IPS DF 4.7 (cell line): ENCODE measurements around the gene CCDC89.
A peak's percentile ranks its signal among the peaks of the same experiment; 100 is the strongest.
"Not testable (repeated sequence)": the region's sequence is repeated elsewhere in the genome, so short reads cannot be mapped to it uniquely, and the experiment has no call there.

Experiments used
- DNase-seq: peaks from one replicate; pipeline ENCODE4 v3.0.0-alpha.2; 2013; ENCODE audit warnings: low spot score; ENCODE audit errors: extremely low read depth

The CCDC89 gene

DNA sequence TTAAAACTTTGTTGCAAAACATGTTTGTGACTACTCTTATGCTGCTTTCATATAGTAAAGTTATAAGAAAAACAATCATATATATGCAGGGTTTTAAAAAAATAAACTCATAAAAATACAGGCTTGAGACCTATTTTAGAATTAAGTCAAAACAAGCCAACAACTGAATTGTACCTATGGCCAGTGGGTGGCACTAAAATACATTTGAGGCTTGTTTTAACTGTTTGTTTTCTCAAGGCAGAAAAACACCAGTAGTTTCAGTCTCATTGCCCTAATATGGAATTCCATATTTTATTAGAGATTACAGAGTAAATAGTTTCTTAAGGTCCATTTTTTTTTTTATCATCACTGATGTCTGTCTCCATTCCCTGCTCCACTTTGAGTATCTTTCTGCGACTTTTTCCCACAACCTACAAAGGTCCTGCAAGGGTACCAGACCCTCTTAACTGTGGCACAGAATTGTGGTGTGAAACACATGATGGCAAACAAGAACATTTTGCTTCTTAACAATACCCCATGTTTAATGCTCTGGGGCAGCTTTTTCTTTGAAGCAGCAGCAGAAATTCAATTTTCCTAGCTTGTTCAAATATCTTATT lies 8.5 kb upstream of the CCDC89 start:
- DNase-seq = no peak

DNA sequence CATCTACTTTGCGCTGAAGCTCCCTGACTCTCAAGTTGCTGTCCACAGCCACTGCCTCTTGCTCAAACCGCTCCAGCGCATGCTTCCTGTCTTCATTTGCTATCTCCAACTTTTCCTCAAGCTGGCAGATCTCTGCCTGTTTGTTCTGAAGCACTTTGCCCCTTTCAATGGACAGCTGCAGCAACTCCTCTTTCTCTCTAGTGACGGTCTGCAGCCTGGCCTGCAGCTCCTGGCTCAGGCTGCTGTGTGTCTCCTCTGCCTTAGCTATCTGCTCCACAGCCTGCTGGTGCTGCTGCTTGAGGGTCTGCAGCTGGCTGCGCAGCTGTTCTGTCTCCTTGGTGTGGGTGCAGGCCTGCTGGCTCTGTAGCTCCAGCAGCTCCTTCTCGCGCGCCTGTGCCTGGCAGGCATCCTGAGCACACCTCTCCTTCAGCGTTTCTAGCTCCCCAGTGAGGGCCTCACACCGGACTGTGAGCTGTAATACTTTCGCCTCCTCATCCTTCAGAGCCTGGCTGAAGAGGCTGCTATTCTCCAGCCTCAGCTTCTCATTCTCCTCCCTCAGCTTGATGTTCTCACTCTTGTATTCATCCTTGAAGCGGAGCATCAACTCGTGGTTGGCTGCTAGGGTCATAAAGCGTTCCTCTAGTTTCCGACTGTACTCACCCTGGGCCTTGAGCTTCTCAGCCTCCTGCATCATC lies 723 bp downstream of the CCDC89 start:
- DNase-seq = no peak

DNA sequence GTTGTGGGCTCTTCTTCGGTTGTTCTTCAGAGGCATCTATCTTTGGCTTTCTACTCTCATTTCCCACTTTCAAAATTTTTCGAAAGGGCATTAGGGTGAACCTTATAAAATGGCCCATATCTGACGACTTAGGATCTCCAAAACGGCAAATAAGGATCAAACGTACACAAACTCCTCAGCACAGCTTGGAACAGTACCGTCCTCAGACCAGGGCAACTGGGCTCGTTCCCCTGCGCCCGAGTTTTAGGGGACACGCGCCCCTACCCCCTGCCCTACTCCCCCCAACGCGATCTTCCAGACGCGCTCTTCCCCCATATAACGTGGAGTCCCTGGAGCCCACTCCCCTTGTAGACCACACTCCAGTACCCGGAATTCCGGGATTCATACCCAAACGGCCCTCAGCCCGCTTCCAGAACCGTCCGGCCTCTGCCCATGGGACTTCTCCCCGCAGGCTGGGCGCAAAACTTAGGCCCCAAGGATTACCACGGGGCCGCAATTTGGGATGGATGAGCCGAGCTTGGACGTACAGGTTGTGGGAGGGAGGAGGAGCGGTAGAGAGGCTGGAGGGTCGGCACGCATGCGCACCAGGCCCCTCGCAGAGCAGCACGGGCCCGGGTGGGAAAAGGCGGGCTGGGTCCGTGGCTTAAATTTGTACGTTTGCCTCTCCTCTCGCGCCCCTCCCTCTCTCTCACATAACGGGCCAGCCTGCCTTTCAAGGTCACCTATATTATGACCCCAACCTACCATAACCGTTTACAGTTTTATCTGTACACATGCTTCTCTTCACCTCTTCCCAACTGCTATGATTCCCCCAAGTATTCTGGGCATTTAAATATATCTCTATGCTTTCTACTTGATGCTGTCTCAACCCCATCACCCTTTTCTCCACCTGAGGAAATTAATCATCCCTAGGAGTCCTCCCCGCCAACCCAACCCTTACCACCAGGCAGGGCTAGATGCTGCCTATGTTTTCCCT lies 3.4 kb downstream of the CCDC89 start:
- no peak for DNase-seq

DNA sequence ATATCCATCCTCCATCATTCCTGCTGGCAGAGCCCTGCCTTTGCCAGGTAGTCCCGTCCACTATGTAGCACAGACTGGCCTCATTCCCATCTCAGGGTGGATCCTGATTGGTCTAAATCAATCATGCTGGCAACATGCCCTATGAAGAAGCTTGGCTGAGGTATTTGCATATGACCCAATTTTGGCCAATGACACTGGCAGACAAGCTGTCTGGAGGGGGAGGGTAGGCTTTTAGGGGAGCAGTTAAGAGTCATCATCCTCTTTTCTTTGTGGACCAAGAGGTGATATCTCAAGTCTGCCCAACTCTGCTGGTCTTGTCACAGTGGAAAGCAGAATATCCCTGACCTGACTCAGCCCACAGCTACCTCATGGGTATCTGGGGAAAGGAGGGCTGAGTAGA lies 5.1 kb downstream of the CCDC89 start:
- DNase-seq = no peak

DNA sequence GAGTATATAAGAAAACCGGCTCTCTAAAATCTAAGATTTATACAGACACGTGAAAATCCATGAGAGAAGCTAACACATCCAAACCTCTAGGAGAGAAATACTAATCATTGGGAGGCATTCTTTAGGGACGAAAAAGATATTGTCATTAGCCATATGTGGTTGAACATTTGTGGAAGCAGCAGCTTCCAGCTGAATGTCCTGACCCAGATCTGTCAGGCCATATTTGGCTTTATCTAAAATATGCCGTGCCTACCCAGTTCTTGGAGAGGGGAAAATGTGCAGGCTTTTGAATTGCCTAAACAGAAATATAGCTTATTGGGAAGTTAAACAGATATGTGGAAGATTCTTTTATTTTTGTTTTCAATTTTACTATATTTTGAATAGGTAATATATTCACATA lies 6.4 kb downstream of the CCDC89 start:
- no peak for DNase-seq

DNA sequence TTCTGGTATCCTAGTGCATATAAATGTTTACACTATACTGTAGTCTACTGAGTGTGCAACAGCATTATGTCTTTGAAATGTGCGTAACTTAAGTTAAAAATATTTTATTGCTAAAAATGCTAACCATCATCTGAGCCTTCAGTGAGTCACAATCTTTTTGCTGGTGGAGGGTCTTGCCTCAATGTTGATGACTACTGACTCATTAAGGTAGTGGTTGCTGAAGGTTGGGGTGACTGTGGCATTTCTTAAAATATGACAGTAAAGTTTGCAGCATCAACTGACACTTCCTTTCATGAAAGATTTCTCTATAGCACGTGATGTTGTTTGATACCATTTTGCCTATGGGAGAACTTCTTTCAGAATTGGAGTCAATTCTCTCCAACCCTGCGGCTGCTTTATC lies 12.6 kb downstream of the CCDC89 start:
- DNase-seq = no peak

DNA sequence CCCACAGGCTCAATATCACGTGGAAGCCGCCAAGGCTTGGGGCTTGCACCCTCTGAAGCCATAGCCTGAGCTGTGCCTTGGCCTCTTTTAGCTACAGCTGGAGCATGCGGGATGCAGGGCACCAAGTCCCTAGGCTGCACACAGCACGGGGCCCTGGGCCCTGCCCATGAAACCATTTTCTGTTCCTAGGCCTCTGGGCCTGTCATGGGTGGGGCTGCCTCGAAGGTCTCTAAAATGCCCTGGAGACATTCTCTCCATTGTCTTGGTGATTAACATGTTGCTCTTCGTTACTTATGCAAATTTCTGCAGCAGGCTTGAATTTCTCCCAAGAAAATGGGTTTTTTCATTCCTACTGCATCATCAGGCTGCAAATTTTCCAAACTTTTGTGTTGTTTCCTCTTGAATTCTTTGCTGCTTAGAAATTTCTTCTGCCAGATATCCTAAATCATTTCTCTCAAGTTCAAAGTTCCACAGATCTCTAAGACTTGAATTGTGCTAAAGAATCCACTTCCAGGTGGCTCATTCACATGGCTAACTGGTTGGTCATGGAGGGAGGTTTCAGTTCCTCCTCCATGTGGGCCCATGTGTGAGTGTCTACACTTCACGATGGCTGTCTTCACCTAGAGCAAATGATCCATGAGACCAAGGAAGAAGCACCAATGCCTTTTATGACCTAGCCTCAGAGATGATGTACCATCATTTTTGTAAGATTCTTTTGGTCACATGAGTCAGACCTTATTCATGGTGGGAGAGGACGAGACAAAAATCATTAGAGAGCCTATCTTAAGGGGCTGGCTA lies 13.7 kb downstream of the CCDC89 start:
- no peak for DNase-seq

DNA sequence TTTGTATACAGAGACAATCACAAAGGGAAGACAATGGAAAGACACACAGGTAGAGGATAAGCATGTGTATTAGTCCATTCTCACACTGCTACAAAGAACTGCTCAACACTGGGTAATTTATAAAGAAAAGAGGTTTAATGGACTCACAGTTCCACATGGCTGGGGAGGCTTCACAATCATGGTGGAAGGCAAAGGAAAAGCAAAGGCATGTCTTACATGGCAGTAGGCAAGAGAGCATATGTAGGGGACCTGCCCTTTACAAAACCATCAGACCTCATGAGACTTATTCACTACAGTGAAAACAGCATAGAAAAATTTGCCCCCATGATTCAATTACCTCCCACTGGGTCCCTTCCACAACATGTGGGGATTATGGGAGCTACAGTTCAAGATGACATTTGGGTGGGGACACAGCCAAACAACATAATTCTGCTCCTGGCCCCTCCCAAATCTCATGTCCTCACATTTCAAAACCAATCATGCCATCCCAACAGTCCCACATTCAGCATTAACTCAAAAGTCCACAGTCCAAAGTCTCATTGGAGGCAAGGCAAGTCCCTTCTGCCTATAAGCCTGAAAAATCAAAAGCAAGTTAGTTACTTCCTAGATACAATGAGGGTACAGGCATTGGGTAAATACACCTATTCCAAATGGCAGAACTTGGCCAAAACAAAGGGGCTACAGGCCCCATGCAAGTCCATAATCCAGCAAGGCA lies 14.9 kb downstream of the CCDC89 start:
- not testable (repeated sequence) for DNase-seq

DNA sequence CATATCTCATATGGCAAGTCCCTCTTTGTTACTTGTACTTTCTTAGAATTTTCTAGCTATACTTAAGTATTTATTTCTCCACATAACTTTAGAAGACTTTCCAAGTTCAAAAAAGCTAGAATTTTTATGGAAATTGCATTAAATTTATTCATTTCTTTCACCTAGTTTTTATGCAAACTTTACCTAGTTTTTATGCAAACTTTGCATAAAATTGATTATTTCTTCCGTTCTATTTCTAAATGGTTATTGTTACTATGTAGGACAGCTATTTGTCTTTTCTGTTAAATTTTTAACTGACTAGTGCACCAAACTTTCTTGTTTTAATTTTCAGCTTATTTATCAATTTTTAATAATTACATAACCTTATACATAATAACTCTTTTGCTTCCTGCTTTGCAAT lies 17.8 kb downstream of the CCDC89 start:
- no peak for DNase-seq

DNA sequence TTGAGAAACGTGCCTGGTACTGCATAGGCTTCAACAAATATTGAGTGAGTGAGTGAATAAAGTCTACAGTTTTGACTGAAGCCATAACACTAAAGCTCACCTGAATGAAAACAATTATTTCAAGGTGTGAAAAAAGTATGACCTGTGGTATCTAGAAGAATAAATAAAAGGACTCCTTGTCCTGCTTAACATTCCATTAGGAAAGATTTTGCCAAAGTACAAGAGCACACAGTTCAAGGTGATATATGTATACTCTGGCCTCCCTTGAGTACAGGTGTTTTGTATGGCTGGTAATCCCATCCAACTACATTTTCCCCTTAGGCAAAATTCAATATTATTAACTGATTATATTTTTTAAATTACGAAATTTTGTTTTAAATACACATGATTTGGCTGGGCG lies 19.3 kb downstream of the CCDC89 start:
- no peak for DNase-seq

DNA sequence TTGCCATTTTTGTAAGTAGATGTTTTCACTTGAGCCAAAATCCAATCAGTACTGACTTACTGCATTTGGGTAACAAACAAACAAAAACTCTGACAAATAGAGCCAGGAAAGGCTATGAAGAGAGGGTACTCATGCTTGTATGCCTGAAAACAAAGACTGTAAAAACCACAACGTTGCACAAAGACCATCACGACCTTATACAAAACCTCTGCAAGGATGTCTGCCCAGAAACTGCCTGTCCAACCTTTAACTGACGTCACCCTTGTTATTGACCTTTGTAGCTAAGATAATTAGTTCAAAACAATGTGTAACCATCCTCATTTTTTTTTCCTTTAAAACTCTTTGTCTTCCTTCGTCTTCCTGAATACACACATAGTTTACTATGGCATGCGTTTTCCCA lies 20.3 kb downstream of the CCDC89 start:
- DNase-seq = no peak

DNA sequence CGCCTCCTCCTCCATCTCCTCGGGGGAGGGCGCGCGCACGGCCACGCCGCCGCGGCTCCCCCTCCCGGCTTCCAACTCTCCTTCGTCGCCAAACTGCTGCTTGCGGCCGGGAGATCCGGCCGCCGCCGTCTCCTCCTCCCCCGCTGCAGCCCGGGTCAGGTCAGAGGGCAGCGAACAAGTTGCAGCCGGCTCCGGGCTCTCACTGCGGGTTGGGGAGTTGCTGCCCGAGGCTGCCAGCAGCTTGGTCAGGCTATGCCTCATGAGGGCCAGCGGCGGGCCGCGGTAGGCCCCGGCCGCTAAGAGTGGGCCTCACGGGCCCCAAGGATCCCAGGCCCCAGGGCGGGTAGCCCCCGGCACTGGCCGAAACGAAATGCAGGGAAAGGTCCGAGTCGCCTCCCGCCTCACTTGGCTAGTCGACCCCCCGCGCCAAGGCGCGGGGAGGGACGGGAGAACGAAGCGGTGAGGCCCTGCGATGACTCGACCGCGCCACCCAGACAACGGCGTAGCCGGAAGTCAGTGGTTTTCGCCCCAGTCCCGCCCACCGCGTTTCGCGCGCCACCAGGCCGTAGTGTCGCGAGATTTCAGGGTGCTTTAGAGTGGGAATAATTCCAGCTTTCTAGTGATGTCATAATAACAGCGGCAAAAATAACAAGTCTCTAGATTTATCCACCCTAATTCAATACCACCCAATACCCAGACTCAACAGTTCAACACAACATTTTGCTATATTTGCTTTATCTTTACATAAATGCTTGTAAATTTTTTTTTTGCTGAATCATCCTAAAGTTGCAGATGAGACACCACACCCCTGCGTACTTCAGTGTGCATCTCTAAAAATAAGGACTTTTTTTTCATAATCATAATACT lies 21.1 kb downstream of the CCDC89 start, which contains the start of gene CREBZF:
CREBZF (minus strand) TSS at position 515 of the 867 bp plus-strand sequence; CDS start at position 261, 254 bp downstream.
- DNase-seq = peak; percentile 66

DNA sequence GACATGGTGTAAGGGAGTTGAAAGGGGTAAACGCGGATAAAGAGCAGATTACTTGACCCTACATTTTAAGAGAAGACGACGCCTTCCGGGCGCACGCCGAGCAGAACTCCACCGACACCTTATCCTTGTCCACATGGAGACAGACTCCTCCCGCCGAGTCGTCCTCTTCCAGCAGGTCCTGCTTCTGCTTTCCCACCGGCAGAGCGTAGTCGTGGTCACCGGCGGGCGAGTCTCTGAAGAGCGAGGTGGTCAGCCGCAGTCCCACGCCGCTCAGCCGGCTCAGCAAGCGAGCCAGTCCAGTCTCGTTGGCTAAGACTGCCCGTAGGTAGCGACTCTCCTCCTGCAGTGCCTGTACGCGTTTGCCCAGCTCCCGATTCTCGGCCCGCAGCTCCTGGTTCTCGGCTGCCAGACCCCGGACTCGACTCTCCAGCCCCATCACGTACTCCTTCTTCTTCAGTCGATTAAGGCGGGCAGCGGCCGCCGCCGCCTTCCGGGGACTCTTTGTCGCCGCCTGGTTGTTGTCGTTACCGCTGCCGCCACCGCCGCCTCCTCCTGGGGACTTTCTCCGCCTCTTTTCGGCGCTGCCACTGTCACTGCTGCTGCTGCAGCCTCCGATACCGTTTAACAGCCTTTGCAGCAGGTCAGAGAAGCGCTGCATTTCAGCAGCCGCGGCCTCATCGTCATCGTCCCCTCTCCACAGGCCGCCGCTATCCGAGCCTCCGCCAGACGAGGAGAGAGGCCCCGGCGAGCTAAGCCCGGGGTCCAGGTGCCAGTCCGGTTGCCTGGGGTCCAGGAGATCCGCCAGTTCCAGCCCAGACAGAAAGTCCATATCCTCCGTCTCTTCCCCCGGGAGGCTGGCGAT lies 22.0 kb downstream of the CCDC89 start:
- DNase-seq = no peak

DNA sequence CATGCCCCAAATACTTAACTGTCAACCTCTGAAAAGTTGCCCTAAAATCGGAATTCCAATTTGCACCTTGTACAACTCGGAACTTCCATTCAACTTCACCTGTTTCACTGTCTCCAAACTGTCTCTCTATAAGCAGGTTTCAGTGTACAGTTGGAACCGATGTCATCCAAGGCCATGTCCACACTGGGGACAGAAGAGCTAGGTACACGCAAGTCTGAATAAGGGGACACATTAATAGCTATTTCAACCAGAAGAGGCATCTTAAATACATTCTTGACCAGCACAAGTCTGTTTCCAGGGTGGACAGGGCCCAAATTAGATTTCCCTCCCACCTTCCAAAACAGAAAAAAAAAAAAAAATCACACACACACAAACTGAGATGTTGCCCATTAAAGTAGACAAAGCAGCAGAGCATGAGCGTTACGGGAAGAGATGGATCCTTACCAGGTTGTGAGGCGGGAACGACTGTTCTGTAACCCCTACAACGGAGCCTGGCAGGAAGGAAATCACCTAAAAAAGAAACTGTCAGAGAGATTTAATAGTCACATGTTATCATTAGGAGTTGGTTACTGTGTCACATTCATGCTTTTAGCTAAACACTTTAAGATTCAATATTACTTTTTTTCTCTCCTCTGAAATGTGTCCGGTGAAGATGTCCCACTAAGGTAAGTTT lies 22.8 kb downstream of the CCDC89 start:
- no peak for DNase-seq

DNA sequence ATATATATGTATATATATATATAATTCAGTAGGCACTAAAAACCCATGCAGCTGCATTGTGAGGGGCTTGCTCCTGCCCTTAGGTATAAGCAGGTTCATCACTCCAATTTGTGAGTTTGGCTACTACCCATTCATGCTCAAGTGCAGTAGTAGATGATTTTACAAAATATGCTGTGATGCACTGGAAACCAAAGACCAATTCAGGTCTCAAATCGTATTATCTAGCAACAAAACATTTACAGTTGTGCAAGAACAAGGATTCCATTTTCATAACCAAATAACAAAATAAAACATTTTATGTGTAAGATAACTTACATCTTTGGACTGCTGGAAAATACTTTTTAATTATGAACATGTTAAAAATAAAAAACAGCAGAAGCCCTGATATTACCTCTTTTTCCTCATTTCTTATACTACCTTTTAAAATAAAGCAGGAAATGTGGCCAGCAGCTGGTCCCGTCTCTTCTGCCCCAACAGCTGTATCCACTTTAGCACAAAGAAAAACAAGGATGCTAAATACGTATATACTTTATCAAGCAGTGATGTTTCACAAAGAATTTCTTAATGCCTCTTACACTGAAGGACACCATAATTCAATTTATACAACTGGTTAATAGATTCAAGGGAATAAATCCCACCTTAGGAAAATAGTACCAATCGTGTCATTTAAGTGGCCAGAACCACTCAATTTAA lies 23.9 kb downstream of the CCDC89 start:
- no peak for DNase-seq

DNA sequence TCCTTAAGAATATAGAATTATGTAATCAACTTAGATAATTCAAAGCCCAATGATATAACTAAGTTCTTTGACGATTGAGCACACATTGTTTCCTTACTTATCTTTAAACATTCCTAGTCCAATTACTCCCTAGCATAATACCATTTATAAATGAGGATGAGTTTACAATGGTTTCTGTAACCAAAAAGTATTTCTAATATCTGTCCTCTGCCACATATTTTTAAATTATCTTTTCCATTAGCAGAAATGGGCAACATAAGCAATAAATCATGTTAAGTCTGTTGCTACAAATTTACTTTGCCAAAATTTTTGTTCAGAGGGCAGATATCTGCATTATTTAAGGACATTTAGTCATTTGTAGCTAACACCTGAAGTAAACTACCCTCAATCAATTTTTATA lies 27.8 kb downstream of the CCDC89 start:
- no peak for DNase-seq

DNA sequence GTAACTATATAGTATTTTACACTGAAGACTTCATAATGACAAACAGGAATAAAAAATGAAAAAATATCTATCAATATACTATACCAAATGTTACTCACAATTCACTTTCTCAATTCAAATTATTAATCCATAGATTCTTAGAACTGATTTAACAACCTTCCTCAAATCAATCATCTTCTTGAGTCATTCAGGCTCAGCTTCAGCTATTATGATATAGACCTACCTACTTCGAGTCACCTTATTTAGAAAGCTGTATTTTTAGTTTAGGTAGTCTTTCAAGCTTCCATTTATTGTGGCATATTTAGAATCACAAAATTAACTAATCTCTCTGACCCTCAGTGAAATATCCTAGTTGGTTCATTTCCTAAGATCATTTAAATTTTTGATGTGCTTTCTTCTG lies 29.2 kb downstream of the CCDC89 start:
- no peak for DNase-seq

DNA sequence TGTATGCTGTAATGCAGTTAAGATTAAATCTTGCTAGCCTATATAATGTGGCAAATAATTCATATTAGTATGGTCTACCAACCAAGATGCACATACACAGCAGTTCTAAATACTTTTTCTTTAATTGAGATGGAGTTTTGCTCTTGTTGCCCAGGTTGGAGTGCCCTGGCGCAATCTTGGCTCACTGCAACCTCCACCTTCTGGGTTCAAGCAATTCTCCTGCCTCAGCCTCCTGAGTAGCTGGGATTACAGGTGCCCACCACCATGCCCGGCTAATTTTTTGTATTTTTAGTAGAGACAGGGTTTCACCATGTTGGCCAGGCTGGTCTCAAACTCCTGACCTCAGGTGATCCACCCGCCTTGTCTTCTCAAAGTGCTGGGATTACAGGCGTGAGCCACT lies 31.7 kb downstream of the CCDC89 start:
- not testable (repeated sequence) for DNase-seq
